NCI-H748 (cell line): ENCODE data around the gene YIF1A.

Experiments used
- DNase-seq: peaks from one replicate; lab custom pipeline; 2025; ENCODE audit not compliant: unreplicated experiment; lab: John Stamatoyannopoulos, UW

Gene YIF1A, protein sequence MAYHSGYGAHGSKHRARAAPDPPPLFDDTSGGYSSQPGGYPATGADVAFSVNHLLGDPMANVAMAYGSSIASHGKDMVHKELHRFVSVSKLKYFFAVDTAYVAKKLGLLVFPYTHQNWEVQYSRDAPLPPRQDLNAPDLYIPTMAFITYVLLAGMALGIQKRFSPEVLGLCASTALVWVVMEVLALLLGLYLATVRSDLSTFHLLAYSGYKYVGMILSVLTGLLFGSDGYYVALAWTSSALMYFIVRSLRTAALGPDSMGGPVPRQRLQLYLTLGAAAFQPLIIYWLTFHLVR

DNA sequence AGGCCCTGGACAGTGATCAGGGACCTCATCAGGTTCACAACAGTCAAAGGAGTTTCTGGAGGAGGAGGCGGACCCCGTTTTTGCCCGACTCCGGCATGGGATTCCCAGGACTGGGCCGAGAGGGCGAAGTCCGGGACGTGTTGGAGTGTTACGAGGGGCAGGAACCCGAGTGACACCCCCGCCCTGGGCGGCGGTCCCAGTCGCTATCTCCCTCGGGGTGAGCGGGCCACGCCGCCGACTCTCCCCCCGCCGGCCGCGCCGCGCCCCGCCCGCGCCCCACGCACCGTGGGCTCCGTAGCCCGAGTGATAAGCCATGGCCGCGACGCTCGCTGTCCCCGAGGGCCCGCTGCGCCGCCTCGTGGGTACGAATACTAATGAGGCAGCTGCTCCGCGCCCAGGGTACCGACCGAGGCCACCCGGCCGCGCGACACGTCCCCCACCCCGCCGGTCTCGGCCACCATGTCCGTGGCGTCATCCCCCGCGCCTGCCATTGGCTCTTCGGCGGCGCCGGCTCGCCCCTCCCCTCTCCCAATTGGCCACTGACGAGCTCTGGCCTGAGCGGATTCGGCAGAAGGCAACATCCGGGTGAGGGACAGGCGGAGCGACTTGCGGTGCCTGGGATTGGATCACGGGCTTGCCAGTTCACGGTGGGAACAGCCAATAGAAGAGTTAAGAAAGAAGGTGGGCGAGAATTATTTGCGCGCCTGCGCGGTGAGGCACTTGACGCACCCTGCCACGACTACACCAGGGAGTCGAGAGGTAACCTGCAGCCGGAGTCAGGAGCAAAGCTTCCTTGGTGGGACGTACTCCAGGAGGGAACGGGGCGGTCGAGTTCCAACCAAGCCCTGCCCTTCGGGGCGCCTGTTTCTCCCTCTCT is at the start of gene YIF1A:
Gene YIF1A (minus strand): TSS at position 473 of the 877 bp plus-strand sequence. CDS start 158 bp downstream, at position 315.
- DNase-seq, result peak; percentile 99

DNA sequence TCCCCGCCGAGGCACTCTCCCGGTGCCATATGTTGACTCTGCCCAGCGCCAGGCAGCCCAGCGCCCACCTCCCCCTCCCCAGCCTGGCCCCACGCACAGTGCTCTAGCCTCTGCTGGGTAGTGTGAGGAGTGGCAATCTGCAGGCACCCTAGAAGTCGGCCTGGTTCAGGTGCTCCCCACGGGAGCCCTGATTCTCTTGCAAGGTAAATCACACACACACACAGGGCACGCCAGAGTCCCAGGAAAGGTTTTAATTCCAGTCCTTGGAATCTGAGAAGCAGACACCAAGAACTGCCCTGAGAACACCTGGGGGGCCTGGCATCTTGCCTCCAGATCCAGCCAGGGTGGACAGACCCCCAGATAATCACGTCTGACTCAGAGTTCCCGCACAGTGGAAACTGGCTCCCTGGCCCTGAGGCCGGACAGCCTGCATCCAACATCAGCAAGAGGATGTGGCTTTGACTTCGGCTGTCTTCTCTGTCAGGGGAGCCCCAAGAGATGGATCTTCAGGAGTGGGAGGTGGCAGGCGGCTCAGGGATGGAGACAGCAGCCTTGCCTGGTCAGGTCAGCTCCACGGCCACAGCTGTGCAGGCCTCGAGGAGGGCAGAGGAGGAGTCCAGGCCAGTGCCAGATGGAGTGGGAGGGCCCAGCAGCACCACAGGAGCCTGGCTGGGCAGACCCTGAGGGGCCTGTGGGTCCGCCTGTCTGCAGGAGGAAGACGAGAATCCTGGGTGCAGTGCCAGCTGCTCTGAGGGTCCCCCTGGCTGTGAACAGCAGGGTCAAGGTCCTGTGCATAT is 48.4 kb upstream of the YIF1A start:
- no peak for DNase-seq

DNA sequence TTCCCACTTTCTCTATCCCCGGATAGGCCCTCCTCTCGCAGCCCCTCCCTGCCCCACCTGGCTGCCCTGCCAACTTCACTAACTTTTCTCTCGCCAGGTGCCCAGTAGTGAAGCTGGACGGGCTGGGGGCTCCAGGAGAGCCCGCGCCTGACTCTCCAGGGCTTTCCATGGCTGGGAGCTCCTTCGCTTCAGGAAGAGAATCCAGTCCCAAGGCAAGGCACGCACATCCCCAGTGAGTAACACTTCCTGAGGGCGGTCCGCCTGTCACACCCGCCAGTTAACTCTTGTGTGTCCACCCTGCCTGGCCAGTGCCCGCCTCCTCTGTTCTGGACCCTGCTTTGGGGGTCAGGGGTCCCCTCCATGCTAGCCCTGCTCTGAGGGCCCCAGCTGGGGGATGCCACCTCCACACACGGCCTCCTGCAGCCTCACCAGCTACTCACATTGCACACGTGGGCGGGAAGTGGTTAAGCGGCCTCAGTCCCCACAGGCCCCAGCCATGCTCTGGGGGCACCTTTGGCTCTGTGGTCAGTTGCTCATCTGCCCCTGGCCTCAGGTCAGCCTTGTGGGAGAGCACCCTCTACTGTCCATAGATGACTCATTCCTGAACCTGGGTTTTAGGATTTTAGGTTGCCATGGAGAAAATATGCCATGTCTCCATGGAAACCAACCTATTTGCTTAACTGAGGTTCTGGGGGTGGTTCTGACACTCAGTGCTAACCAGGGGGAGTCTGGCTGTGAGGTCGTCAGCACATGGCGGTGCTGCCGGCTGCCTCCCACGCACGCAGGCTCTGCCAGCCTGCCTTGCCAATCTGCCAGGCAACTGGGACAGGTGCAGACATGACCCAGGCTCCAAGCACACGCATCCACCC is 47.5 kb upstream of the YIF1A start, which contains the start of gene RIN1:
Gene RIN1 (minus strand): TSS at position 201 of the 869 bp plus-strand sequence. CDS start 32 bp downstream, at position 169.
- DNase-seq, result peak; percentile 45

DNA sequence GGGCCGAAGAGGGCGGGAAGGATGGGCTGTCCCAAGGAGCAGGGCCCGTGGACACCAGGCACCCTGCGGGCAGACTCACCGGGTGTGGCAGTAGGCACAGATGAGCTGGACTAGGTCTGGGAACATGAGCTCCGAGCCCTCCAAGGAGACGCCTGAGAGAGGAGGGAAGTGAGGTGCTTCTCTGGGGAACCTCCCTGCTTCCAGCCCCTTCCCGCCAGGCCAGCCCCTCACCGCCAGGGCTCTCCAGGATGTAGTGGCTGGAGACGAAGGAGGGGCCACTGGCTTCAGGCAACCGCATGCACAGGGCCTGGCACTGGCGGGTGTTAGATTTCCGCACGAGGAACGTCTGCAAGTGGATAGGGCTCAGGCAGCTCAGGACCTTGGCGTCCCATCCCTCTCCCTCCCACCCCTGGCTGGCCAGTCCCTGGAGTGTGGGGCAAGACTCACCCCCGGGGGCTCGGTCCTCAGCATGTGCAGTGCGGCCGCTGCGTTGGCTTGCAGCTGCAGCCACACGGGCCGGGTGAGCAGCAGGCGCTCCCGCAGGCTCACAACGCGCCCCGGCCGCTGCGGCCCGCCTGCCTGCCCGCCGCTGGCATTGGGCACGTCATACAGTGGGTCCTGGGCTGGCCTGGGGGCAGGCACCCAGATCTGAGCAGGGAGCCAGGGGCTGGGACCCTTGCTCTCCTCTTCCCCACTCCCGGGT is 46.7 kb upstream of the YIF1A start:
- DNase-seq, result peak; percentile 13

DNA sequence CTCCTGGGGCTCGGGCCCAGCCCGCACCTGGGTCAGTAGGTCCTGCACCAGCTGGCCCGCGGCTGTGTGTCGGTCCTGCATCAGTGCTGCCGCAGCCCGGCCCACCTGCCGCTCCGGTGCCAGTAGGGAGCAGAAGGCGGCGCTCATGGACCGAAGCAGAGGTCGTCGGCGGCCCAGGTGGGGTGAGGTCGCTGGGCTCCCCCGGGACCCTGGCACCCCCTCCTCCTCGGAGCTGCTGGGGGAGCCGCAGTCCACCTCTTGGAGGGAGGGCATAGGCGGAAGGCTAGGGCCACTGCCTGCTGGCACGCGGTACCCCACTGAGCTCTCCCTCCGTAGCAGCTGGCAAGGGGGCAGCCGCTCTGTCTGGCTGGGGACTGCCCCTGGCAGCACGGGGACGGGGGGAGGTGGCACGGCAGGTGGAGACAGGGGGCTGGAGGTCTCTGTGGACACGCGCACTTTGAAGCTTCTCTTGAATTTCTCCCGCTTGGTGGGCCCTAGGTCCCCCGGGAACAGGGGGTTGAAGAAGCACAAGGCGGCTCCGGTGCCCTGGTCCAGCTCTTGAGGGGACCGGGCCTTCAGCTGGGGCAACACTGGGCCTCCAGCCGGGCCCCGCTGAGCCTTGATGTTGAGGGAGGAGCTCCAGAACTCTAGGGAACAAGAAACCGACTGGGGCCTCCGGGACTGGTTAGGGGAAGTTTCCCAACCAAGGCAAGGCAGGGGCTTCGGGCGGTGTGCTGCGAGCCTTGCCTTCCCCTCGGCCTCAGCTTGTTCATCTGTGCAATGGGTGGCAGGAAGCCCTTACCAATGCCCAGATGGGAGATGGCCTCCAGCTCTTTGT is 45.9 kb upstream of the YIF1A start:
- DNase-seq, result no peak

DNA sequence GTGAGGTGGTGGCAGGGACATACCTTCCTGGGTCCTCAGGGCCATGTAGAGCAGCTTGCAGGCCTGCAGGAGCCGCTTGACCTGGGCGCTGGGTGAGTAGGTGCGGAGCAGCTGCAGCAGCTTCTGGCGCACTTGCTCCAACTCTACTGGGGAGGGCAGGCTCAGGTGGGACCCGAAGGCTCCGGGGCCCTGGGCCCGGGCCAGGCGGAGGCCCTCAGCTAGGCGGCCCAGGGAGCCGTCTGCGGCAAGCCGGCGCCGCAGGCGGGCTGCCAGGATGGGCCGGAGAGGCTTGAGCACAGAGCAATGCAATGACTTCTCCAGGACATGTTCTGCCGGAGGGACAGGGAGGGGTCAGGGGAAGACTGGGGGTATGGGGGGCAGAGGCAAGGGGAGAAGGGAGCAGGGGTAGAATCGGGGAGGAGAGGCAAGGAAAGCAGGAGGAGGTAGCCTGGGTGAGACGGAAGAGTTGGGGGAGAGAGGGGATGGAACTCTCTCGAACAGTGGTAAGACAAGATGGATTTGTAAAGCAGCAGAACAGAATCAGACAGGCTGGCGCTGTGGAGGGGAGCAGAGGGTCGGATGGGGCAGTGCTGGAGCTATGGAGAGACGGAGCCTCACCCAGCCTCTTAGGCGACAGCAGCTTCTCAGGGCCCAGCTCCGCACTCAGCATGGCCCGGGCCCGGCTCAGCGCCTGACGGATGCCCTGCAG is 45.1 kb upstream of the YIF1A start:
- DNase-seq, result no peak

DNA sequence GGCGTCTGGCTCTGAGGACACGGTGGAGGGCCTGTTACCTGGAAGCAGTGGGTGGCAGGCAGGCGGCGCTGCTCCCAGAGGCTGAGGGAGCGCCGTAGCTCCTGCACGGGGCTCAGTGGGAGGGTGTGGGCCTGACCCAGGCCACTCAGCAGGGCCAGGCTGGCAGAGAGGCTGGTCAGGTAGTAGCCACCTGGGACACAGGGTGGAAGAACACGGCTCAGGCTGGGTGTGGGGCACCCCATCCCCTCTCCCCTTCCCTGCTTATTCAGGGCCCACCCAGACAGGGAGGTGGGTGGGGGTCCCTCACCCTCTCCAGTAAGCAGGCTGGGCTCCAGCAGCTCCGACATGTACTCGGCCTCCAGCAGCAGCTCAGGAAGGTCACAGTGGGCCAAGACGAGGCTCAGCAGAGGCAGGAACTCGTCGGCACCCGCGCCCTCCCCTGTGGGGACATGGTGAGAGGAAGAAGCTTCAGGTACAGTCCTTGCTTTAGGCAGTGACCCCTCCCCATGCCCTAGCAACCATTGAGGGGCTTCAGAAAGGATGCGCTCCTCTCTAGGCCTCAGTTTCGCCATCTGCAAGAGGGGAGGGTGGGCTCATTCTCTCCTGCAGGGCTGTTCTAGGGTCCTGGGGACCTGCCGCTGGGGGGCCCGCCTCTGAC is 44.4 kb upstream of the YIF1A start:
- DNase-seq, result no peak

DNA sequence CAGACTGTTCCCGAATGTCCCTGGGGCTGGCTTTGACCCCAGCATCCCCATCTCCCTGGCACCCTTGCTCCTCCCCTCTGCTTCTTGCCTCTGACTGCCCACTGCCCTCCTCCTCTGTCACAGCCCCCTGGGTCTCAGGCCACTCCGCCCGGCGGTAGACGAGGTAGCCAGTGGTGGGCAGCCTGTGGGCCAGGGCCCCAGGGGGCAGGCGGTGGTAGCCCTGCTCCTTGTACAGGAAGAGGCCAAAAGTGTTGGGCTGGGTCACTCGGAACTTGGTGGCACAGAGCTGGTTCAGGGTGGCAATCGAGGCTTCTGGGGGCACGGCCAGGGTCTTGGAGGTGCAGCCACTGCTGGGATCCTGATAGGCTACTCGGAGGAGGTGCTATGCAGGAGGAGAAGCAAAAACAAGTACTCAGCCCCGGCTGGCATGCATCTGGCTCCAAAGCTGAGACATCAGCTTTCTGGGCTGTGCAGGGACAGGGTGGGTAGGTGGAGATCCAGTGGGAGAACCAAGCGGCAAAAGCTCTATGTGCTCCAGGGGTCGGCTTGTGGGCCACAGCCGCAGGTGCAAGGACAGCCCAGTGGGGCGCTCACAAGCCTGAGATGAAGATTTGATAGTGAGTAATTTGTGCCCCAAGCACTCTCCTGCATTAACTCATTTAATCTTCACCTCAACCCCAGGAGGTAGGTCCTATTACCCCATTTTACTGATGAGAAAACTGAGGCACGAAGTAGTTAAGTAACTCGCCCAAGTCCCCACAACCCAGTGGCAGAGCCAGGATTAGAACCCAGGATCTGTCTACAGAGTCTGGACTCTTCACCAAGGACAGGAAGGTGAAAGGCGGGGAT is 43.7 kb upstream of the YIF1A start:
- no peak for DNase-seq

DNA sequence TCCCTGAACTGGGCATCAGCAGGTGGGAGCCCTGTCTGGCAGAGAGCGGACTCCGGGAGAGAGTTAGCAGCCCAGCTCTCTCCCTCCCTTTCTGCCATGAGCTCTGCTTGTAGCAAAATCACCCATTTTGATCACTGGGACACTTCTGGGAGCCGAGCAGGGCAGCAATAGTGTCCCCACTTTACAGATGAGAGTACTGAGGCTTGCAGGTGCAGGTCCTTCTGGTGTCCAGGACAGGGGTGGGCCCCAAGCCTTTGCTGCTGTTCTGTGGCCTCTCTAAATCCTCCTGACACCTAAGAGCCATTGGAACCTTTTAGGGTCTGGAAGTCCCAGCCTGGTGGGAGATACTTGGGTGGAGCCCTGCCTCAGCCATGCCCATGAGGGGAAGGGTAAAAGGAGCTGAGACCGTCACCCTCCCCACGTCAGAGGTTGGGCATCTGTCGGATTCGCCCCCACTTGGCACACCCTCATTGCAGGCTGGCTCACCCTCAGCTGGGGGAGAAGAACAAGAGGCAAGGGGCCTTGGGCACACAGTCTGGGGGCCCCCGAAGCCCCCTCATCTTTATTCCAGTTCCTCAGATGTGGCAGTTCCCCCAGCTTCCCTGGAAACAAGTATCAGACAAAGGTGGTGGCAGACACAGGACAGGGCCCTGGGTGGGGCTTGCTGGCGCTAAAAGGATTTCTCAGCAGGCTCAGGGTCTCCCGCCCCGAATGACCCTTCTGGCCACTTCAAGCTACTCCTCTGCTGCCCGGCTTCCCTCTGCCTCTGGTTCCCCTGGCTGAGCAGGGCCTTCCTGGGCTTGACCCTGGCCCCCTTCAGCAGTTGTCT is 42.8 kb upstream of the YIF1A start:
- no peak for DNase-seq

DNA sequence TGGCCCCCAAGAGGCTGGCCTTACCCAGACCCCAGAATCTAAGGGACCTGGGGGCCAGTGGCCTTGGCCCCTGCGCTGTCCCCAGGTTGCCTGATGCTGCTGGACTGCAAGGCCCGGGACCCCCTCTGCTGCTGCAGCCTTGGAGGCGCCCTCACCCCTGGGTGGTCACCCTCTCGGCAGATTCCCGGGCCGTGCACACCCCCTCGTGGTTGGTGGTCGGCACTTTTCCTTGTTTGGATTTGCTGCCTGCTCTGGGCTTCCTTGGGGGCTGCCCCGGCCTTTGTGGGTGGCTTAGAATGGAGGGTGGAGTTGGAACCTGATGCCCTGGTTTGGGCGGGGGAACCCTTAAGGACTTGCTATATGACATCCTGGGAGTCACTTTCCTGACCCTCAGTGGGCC is 42.0 kb upstream of the YIF1A start:
- DNase-seq, result no peak

DNA sequence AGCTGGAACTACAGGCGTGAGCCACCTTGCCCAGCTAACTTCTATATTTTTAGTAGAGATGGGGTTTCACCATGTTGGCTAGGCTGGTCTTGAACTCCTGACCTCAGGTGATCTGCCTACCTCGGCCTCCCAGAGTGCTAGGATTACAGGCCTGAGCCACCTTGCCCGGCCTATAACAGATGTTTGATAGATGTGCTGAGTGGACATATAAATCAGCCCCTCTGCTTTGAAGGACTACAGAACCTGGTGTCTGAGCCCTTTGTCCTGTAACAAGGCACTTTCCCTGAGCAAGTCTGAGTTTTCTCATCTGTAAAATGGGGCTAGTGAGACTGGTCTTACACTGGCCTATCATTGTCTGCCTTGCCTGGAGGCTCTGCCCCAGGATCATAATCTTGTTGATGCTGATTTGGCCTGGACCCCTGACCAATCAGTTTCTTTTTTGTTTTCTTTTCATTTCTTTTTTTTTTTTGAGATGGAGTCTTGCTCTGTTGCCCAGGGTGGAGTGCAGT is 40.3 kb upstream of the YIF1A start:
- no peak for DNase-seq

DNA sequence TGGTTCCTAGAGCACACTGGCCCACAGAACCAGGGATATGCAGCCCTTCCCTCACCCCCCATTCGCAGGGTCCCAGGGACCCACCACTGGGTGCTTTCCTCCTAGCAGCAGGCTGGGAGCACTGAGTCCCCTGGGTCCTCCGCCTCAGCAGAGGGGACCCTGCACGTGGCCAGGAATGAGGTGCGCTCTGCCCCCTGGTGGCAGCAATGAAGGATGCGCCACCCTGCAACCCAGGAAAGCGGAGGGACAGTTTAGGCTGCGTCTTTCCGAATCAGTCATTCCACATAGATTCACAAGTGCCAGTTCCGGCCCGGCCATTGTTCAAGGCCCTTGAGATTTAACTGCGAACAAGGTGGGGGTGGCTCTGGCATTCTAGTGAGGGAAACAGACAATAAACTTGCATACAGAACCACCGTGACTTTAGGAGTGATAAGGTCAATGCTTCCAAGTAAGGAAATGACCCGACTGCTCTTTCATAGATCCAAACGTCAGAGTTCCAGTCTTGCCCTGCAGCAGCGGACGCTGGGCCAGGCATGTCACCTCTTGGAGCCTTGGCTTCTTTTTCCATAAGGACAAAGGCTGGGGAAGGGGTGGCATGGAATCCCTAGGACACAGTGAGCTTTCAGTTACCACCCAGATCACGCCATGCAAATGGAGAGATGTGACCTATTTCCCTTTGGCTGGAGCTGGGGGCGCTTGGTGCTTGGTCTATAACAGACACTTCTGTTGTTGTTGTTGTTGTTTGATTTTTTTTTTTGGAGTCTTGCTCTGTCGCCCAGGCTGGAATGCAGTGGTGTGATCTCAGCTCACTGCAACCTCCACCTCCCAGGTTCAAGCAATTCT is 39.6 kb upstream of the YIF1A start:
- peak; percentile 70 for DNase-seq

DNA sequence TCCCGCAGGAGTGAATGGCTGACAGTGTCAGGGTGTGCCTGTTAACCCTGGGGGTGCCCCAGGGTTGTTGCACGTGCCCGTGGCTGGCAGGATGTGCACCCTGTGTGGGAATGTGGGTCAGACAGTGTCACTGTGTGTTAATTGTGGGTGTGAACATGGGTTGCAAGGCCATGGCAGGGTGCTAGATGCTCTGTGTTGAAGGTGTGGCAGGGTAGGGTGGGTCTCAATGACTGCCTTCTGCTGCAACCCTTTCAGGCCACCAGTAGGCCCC is 39.0 kb upstream of the YIF1A start:
- DNase-seq, result no peak

DNA sequence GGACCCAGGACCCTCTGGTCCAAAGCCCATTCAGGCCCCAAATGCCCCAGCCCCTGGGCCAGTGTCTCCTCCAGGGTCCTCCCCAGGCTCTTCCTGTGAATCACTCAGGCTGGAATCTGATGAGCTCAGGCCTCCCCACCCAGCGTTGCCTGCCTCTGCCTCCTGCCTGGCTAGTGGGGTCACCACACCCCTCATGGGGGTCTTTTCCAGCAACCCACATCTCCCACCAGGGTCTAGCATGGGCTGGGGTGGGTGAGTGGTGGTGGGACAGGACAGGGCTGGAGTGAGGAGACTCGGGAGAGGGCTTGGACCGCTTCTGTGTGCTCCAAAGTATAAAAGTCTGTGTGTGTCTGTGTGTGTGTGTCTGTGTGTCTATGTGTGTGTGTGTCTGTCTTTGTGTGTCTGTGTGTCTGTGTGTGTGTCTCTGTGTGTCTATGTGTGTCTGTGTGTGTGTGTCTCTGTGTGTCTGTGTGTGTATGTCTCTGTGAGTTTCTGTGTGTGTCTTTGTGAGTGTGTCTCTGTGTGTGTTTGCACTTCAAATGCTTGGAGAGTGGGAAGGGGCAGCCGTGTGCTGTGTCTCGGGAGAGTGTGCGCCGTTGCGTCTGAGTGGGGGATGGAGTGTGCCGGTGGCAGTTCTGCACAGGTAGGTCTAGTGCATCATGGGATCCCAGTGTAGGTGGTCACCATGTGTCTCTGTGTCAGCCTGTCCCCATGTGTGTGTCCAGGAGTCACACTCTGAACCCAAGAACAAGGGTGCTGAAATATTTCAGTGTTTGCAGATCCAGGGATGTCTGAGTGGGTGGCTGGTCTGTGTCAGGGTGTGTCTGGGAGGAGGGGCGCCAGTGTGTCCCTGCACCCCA is 38.5 kb upstream of the YIF1A start:
- no peak for DNase-seq
